Activated CD4-positive, CD25-positive, alpha-beta regulatory T cell (primary cell): Measurements from ENCODE around the gene USP3.
"Not testable (repeated sequence)": the region's sequence is repeated elsewhere in the genome, so short reads cannot be mapped to it uniquely, and the experiment has no call there.

Experiments used
- DNase-seq, 4 experiments: peaks; one replicate each; lab custom pipeline; 2025; lab: John Stamatoyannopoulos, UW

The USP3 gene

GRCh38 chr15:63610209-63610841 lies 105.9 kb downstream of the USP3 start:
- peak; percentile 40 to 52 (median 50) for DNase-seq

GRCh38 chr15:63611177-63611576 lies 106.8 kb downstream of the USP3 start:
- DNase-seq = no peak

GRCh38 chr15:63612300-63612699 lies 107.9 kb downstream of the USP3 start:
- DNase-seq = no peak

- no peak for DNase-seq
Measured at GRCh38 chr15:63615935-63616334, 111.5 kb downstream of the USP3 start.

- not testable (repeated sequence) for DNase-seq
Measured at GRCh38 chr15:63617147-63617546, 112.8 kb downstream of the USP3 start.

- DNase-seq = not testable (repeated sequence)
Measured at GRCh38 chr15:63617627-63618026, 113.2 kb downstream of the USP3 start.

- not testable (repeated sequence) for DNase-seq
Measured at GRCh38 chr15:63620760-63621159, 116.4 kb downstream of the USP3 start.

GRCh38 chr15:63623232-63623969 lies 119.0 kb downstream of the USP3 start:
- no peak for DNase-seq

- DNase-seq = no peak
Measured at GRCh38 chr15:63626955-63627354, 122.6 kb downstream of the USP3 start.

GRCh38 chr15:63628123-63628822 lies 123.9 kb downstream of the USP3 start:
- DNase-seq = no peak

GRCh38 chr15:63630036-63630751 lies 125.8 kb downstream of the USP3 start:
- no peak for DNase-seq

- no peak for DNase-seq
Measured at GRCh38 chr15:63633312-63633711, 128.9 kb downstream of the USP3 start.

- DNase-seq = no peak
Measured at GRCh38 chr15:63634154-63634553, 129.8 kb downstream of the USP3 start.

- no peak for DNase-seq
Measured at GRCh38 chr15:63636518-63637061, 132.2 kb downstream of the USP3 start.

GRCh38 chr15:63638839-63639238 lies 134.4 kb downstream of the USP3 start:
- DNase-seq = no peak

- no peak for DNase-seq
Measured at GRCh38 chr15:63640146-63640545, 135.8 kb downstream of the USP3 start.
